Stimulated activated CD4-positive, alpha-beta T cell treated with anti-CD3 and anti-CD28 coated beads, Interleukin-4, amount 100 ng/mL, for 24 hours (primary cell): ENCODE results near the gene C2CD4D.
"Not testable (repeated sequence)": the region's sequence is repeated elsewhere in the genome, so short reads cannot be mapped to it uniquely, and the experiment has no call there.

Experiments
- DNase-seq: peaks from one replicate; pipeline ENCODE4 v3.0.0-alpha.2; 2020

C2CD4D gene

DNA sequence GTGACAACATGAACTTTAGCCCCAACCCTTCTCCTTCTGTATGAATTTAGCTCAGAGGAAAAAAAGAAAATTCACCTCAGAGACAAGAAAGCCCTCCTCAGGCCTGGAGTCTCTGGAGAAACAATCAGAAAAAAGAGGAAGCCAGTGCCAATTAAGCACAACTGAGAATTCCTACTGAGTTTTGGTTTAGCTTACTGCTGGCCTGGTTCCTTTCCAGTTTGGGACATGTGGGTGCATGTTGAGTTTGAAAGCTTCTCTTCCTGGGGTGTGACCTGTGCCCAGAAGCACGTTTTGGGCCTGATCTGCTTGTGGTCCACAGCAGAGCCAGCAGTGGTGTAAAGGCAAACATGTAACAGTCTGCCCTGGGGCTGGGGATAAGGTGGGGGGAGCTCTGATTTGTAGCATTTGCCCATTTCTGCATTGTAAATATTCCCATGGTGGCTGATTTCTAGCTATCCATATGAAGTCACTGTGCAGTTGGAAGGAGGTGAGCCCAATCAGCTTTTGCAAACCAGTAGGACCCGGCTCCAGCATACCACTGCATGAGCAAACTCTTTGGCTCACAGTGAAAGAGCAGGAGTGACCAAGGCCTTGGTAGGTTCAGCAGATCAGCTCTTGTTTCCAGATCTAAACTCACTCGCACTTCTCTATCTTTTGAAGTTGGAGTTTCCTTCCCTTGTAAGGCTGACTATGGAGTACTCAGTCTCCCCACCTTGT is 18.6 kb upstream of the C2CD4D start:
- DNase-seq, result no peak

GRCh38 chr1:151855933-151856332 is 16.3 kb upstream of the C2CD4D start:
- no peak for DNase-seq

GRCh38 chr1:151855516-151855915 is 15.9 kb upstream of the C2CD4D start:
- DNase-seq, result not testable (repeated sequence)

GRCh38 chr1:151854658-151855057 is 15.0 kb upstream of the C2CD4D start:
- no peak for DNase-seq

- DNase-seq, result no peak
These were observed 13.9 kb upstream of the C2CD4D start, which contains the start of gene THEM5 for GRCh38 chr1:151853411-151853943. TSS of gene THEM5 (minus strand) at chr1:151853712. CDS start at chr1:151853565, 147 bp downstream.

DNA sequence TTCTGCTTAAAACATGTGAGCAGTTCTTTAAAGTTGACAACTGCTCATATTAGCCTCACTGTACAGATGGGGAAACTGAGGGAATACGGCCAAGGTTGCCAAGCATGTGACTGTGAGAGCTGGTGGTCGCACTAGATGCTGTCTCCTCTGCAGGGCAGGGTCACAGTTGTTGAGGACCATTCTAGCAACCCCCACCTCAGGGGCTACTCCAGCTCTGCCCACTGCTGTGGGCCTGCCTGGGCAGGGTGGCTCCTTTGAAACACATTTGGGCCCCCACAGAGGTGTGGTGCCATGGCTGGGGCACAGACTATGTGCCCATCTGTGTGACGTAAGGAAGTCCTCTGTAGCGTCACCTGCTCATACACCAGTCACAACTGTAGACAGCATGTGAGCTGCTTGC is 13.1 kb upstream of the C2CD4D start:
- DNase-seq, result no peak

DNA sequence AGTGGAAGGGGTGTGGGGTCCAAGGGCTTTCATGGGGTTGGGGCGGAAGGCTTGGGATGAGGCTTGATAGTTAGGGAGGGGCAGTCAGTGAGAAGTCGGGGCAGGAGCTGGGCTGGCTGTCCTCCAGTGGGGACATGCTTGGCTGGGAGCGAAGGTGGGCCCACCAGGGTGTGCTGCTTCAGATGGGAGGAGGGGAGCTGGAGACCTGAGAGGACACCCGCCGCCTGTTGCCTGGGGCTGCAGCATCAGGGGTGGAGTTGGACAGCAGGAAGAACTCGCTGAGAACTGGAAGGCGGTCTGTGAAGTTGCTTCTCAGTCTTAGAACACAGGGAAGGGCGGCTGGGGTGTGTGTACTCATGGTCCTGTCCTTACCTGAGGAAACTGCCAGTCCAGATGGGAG is 12.3 kb upstream of the C2CD4D start:
- DNase-seq, result no peak

DNA sequence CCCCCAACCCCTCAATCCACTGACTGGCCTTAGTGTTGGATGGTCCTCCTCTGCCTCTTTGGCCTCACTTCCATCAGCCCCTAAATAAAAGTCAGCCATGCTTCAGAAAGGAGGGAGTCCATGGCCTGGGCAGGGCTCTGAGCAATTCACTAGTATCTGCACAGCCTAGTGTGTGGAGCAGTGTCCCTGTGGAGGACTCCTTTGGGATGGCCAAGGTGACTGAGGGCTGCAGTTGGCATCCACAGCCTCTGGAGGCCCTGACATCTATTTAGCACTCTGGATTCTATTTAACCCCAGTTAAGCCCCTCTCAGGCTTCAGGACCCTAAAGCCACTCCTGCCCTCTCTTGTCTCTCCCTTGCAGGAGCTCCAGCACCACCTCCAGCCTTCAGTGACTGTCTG is 10.3 kb upstream of the C2CD4D start:
- no peak for DNase-seq

- DNase-seq, result no peak
These were observed 9.5 kb upstream of the C2CD4D start for GRCh38 chr1:151849126-151849525.

- DNase-seq, result no peak
These were observed 8.4 kb upstream of the C2CD4D start for GRCh38 chr1:151847867-151848596.

GRCh38 chr1:151846686-151847237 is 7.1 kb upstream of the C2CD4D start:
- DNase-seq, result no peak

DNA sequence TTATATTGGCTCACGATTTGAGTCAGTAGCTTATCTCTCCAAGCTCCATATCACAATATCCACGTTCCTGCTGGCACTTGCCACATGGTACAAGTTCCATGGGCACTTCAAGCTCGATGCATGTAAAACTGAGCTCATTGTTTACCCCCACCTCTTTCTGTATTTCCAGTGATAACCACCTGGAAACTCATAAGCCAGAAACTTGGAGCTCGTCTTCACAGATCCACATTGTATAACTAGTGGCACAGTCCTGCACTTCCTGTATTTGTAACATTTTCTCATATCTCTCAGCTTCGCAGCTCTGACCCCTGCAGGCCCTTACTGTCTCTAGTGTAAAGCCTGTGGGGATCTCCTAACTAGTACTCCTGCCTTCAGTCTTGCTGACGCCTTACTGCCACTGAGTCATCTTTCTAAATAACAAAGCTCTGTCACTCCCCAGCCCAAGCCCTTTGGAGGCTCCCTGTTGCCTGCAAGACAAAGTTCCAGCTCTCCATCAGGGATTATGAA is 6.5 kb upstream of the C2CD4D start:
- DNase-seq, result no peak

GRCh38 chr1:151843398-151843797 is 3.8 kb upstream of the C2CD4D start:
- no peak for DNase-seq

DNA sequence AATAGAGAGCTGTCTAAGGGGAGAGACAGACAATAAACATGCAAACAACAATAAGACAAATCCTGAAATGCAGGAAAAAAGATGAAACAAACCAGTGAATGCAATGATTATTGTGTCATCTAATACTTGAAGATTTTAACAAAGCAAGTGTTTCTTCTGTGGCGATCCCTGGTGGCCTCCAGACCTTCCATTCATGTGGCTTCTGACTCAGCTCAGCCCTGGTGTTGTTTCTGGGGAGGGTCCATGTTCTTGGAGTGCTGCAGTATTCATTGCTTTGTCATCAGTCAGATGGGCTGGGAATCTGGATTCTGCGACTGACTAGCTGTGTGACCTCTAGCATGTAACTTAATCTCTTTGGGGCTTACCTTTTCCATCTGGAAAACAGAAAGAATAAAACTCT is 1.5 kb upstream of the C2CD4D start:
- DNase-seq, result no peak

- DNase-seq, result no peak
These were observed 801 bp upstream of the C2CD4D start for GRCh38 chr1:151840421-151840820.

GRCh38 chr1:151839082-151839412 is 573 bp downstream of the C2CD4D start:
- DNase-seq, result no peak

- peak; percentile 52 for DNase-seq
These were observed 1.2 kb downstream of the C2CD4D start for GRCh38 chr1:151838222-151839081.

GRCh38 chr1:151837884-151838221 is 1.8 kb downstream of the C2CD4D start:
- DNase-seq, result no peak

DNA sequence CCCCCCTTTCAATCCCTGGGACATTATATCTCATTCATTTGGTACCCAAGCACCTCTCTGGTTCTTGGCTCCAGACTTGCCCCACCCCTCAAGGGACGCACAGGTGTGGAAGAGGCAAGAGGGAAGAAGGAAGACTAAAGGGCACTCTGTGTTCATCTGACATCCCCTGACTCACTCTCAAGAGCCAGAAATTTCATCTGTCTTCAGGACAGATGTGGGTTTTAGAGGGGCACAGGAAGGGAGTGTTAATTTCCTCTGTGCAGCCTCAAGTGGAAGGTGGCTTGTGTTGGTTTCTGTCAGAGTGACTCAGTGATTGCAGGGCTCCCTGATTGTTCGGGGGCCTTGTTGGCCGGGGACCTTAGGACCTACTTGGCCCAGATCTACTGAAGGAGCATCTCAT is 2.4 kb downstream of the C2CD4D start:
- DNase-seq, result peak; percentile 40

DNA sequence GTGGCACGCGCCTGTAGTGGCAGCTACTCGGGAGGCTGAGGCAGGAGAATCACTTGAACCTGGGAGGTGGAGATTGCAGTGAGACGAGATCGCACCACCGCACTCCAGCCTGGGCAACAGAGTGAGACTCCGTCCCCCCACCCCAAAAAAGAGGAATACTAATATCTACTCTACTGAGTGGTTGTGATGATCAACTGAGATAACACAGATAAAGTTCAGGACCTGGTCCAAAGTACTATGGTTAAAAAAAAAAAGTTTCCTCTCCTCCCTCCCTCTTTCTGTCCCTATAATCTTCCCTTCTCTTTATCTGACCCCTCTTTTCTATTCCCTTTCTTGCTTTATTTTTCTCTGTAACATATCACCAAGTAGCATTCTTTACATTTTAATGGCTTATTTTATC is 4.0 kb downstream of the C2CD4D start:
- no peak for DNase-seq

- no peak for DNase-seq
These were observed 5.4 kb downstream of the C2CD4D start for GRCh38 chr1:151834239-151834638.

GRCh38 chr1:151833172-151833900 is 6.3 kb downstream of the C2CD4D start:
- DNase-seq, result no peak
